ENCODE data around the gene ACOX2.

The ACOX2 gene

GRCh38 chr3:58553003-58553402 is 16.0 kb upstream of the ACOX2 start:
- no peak overlapping the region for H3K9ac ChIP-seq (ENCODE audit: insufficient read length)
- H3K9me3 ChIP-seq (ENCODE audit: low read depth, low read length) = no peaks in the 10 kb centered on the region
- no peak overlapping the region for H3K4me3 ChIP-seq
- TF ChIP-seq FOXP2 (optimal IDR thresholded peaks at IDR 0.05; ENCODE audit: control extremely low read depth, extremely low read length, insufficient read depth) = no peak
- no peak for TF ChIP-seq POLR2AphosphoS5 (IDR thresholded peaks at IDR 0.05; ENCODE audit: borderline replicate concordance, low read depth, low read length)
- no peak for TF ChIP-seq EZH2 (IDR thresholded peaks at IDR 0.05)
- no peak for DNase-seq (ENCODE audit: low read depth, low spot score)
- no peaks in the 10 kb centered on the region for H3K36me3 ChIP-seq (ENCODE audit: insufficient read depth, low read length)
- H3K27ac ChIP-seq = no peak overlapping the region

DNA sequence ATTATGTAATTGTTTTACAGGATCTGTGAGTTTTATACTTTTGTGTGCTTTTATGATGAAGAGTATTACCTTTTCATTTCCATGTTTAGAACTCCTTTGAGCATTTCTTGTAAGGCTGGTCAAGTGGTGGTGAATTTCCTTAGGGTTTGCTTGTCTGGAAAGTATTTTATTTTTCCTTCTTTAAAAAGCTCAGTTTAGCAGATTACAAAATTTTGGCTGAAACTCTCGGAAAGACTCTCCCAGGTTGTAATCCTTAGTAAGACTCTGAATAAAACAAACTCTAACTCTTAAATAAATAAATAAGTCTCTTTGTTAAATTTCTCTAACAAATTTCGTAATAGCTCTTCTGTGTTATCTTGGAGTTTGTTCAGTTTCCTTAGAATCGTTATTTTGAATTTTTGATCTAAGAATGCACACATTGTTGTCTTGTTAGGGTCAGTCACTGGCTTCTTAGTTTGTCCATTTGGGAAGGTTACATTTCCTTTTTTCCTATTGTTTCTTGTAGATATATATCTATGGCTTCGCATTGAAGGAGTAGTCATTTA is 14.7 kb upstream of the ACOX2 start:
- no peaks in the 10 kb centered on the region for H3K9me3 ChIP-seq (ENCODE audit: low read depth, low read length)
- H3K4me3 ChIP-seq = no peak overlapping the region
- TF ChIP-seq POLR2AphosphoS5 (IDR thresholded peaks at IDR 0.05; ENCODE audit: borderline replicate concordance, low read depth, low read length) (no peak), FOXP2 (optimal IDR thresholded peaks at IDR 0.05; ENCODE audit: control extremely low read depth, extremely low read length, insufficient read depth) (no peak), EZH2 (IDR thresholded peaks at IDR 0.05) (no peak)
- no peak for DNase-seq (ENCODE audit: low read depth, low spot score)
- no peak overlapping the region for H3K27ac ChIP-seq
- H3K9ac ChIP-seq (ENCODE audit: insufficient read length) = no peak overlapping the region
- H3K36me3 ChIP-seq (ENCODE audit: insufficient read depth, low read length) = no peaks in the 10 kb centered on the region

GRCh38 chr3:58544541-58544940 is 7.6 kb upstream of the ACOX2 start:
- no peaks in the 10 kb centered on the region for H3K9me3 ChIP-seq (ENCODE audit: low read depth, low read length)
- no peak overlapping the region for H3K4me3 ChIP-seq

GRCh38 chr3:58540176-58540858 is 3.3 kb upstream of the ACOX2 start:
- Histone ChIP-seq H3K4me3 (no peak overlapping the region), H3K36me3 (ENCODE audit: insufficient read depth, low read length) (no peaks in the 10 kb centered on the region), H3K9ac (ENCODE audit: insufficient read length) (no peak overlapping the region), H3K9me3 (ENCODE audit: low read depth, low read length) (no peaks in the 10 kb centered on the region), H3K27ac (no peak overlapping the region)
- DNase-seq (ENCODE audit: low read depth, low spot score) = no peak
- TF ChIP-seq EZH2 (IDR thresholded peaks at IDR 0.05) = no peak
- TF ChIP-seq POLR2AphosphoS5 (IDR thresholded peaks at IDR 0.05; ENCODE audit: borderline replicate concordance, low read depth, low read length) = no peak
- TF ChIP-seq FOXP2 (optimal IDR thresholded peaks at IDR 0.05; ENCODE audit: control extremely low read depth, extremely low read length, insufficient read depth) = no peak

More at GRCh38 chr3:58544541-58544940, 7.6 kb upstream of the ACOX2 start:
- Histone ChIP-seq H3K27ac (no peak overlapping the region), H3K9ac (ENCODE audit: insufficient read length) (no peak overlapping the region), H3K36me3 (ENCODE audit: insufficient read depth, low read length) (no peaks in the 10 kb centered on the region)
- TF ChIP-seq EZH2 (IDR thresholded peaks at IDR 0.05) (no peak), POLR2AphosphoS5 (IDR thresholded peaks at IDR 0.05; ENCODE audit: borderline replicate concordance, low read depth, low read length) (no peak)
- DNase-seq (ENCODE audit: low read depth, low spot score) = no peak

- Histone ChIP-seq H3K9ac (ENCODE audit: insufficient read length) (no peak overlapping the region), H3K4me3 (no peak overlapping the region), H3K9me3 (ENCODE audit: low read depth, low read length) (no peaks in the 10 kb centered on the region), H3K27ac (no peak overlapping the region), H3K36me3 (ENCODE audit: insufficient read depth, low read length) (no peaks in the 10 kb centered on the region)
- no peak for DNase-seq (ENCODE audit: low read depth, low spot score)
- TF ChIP-seq POLR2AphosphoS5 (IDR thresholded peaks at IDR 0.05; ENCODE audit: borderline replicate concordance, low read depth, low read length) (no peak), EZH2 (IDR thresholded peaks at IDR 0.05) (no peak)
These were observed 2.6 kb upstream of the ACOX2 start for GRCh38 chr3:58539626-58540025.

GRCh38 chr3:58537412-58538301 is 667 bp upstream of the ACOX2 start:
- no peak for TF ChIP-seq FOXP2 (optimal IDR thresholded peaks at IDR 0.05; ENCODE audit: control extremely low read depth, extremely low read length, insufficient read depth)
- no peak for TF ChIP-seq POLR2AphosphoS5 (IDR thresholded peaks at IDR 0.05; ENCODE audit: borderline replicate concordance, low read depth, low read length)
- TF ChIP-seq EZH2 (IDR thresholded peaks at IDR 0.05) = no peak
- Histone ChIP-seq H3K9ac (ENCODE audit: insufficient read length) (no peak overlapping the region), H3K9me3 (ENCODE audit: low read depth, low read length) (no peaks in the 10 kb centered on the region)

DNA sequence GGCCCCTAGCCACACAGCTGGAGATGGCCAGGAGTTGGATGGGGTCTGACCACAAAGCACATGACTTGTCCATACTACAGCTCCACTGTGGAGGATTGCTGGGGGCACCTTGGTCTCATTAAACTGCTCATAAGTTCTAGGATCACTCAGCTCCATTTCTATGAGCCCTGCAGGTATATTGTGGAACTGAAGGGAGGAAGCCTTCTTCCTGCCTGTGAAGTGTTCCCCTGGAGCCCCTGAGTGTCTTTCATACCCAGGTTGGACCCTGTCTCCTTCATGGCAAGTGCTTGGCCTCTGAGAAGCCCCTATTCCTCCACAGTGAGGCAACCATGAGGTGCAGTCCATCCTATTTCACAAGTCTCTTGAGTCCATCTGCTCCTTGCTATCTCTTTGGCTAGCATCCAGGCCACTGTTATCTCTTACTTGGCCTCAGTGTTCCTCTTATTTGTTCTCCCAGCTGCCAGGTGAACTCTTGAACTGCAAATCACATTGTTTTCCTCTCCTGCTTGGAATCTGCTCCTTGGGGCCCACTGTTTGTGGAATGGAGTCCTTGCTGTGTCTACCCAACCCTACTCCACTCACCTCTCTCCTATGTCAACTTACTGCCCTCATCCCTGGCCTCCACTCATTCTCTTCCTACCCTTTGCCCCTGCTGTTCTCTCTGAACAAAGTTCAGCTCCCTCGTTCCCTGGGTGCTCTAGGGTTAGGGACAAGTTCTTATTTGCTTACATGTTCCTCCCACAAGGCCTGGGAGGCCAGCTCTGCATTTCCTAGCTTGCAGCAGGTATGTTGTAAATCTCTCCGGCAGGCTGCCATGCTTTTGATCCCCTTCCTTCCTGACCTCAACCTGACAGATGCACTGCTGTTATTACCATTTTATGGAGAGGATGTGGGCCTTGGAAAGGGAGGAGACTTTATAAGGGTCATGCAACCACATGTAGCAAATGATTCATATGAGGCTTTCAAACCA is 1.2 kb downstream of the ACOX2 start:
- no peak for TF ChIP-seq POLR2AphosphoS5 (IDR thresholded peaks at IDR 0.05; ENCODE audit: borderline replicate concordance, low read depth, low read length)
- TF ChIP-seq EZH2 (IDR thresholded peaks at IDR 0.05) = no peak
- H3K4me3 ChIP-seq = no peak overlapping the region
- no peak for DNase-seq (ENCODE audit: low read depth, low spot score)
- no peak overlapping the region for H3K9ac ChIP-seq (ENCODE audit: insufficient read length)
- no peak overlapping the region for H3K27ac ChIP-seq
- no peaks in the 10 kb centered on the region for H3K9me3 ChIP-seq (ENCODE audit: low read depth, low read length)
- no peaks in the 10 kb centered on the region for H3K36me3 ChIP-seq (ENCODE audit: insufficient read depth, low read length)

More at GRCh38 chr3:58537412-58538301, 667 bp upstream of the ACOX2 start:
- DNase-seq (ENCODE audit: low read depth, low spot score) = no peak
- Histone ChIP-seq H3K36me3 (ENCODE audit: insufficient read depth, low read length) (no peaks in the 10 kb centered on the region), H3K27ac (no peak overlapping the region), H3K4me3 (no peak overlapping the region)
